GM11168 (cell line): ENCODE results near the gene IL1A.
"Not testable (repeated sequence)": the region's sequence is repeated elsewhere in the genome, so short reads cannot be mapped to it uniquely, and the experiment has no call there.

Source experiments
- in situ Hi-C: fragments of 300-500 bp; cut with MboI; formaldehyde crosslinking; loops from one replicate; pipeline ENCODE4 v1.12.0; 2022; ENCODE audit warnings: low sequenced_read_pairs; ENCODE audit not compliant: unreplicated experiment

IL1A gene

DNA sequence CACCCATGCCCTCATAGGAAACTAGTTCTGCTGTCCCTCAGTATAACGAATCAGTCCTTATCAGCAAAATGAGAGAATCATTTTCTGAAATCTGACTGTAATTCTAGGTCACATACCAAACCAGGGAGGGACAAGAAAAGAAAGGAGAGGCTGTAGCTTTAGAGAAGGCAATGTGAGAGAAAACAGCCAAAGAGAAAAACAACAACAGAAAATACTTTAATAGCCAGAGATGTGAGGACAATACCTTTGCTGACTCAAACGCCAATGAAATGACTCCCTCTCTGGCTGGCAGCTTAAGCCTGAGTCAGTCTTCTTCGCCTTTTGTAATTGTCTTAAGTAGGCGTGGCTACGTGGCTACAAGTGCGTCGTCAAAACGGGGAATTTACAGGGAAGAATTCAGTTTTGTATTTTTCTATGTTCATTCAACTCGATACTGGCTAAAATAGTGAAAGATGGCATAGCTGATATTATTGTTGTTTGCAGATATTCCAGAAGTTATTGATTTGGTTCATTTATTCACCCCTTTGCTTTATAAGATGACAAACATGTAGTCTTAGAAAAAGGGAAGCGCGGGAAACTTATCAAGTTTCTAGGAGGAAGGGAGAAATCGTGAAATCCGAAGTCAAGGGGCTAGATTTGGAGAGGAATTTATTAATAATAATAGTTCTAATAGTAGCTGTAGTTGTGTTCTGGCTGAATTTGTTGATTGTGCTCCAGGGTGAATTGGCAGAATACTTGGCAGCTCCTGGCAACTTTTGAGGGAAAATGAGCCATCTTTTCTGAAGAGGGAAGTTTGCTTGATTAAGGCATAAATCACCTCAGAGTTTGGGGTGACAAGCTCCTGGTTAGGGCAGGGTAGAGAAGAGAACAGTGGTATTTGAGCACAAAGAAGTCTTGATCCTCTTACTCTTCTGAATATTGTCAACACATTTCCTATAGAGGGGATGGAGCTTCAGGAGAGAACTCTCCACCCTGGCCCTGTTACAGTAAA, at the start of gene IL1A:
IL1A (minus strand) TSS at position 295 of the 991 bp plus-strand sequence. CDS start 723 bp downstream, outside the sequence.
- in situ Hi-C loops = no loop called here

DNA sequence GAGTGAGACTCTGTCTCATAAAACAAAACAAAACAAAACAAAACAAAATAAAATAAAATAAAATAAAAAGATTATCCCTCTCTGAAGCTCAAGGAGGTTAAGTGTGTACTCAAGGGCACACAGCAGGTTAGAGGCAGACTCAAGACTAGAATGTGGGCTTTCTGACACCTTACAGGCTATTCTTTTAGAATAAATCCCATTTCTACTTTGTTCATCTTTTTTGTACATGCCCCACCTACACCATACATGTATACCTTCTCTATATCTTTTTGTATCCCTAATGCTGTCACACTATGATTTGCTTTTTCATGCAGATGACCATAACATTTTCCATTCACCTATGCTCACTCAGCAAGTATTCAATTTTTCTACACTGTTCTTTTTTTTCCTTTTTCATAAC, 49.7 kb upstream of the IL1A start:
- in situ Hi-C loops = no loop called here

- in situ Hi-C loops = not testable (repeated sequence)
These were observed 49.3 kb upstream of the IL1A start for GRCh38 chr2:112833639-112833931.

DNA sequence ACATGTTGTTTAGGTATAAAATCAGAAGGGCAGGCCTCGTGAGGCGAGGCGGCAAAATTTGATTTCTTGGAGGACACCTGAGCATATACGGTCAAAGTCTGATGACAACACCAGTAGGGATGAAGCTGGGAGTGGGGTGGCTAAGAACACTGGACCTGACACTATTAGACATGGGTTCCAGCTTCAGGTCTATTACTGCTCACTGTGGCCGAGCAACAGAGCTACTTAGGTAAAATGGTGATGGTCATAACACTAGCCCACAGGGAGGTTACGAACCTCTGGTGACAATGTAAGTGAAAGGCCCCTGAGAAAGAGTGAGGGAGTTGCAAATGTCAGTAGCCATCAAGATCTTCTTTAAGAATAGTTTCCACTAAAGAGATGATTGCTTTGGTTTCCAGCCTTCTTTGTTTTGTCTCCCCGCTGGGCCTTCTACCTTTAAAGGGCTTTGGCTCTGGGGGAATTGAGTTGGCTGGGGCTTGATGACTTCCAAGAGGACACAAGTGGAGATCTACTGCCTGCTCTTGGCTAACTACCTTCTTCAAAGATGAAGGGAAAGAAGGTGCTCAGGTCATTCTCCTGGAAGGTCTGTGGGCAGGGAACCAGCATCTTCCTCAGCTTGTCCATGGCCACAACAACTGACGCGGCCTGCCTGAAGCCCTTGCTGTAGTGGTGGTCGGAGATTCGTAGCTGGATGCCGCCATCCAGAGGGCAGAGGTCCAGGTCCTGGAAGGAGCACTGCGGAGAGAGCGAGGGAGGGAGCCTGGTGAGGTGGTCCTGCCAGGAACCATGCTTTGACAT, 48.7 kb upstream of the IL1A start:
- in situ Hi-C loops = no loop called here

DNA sequence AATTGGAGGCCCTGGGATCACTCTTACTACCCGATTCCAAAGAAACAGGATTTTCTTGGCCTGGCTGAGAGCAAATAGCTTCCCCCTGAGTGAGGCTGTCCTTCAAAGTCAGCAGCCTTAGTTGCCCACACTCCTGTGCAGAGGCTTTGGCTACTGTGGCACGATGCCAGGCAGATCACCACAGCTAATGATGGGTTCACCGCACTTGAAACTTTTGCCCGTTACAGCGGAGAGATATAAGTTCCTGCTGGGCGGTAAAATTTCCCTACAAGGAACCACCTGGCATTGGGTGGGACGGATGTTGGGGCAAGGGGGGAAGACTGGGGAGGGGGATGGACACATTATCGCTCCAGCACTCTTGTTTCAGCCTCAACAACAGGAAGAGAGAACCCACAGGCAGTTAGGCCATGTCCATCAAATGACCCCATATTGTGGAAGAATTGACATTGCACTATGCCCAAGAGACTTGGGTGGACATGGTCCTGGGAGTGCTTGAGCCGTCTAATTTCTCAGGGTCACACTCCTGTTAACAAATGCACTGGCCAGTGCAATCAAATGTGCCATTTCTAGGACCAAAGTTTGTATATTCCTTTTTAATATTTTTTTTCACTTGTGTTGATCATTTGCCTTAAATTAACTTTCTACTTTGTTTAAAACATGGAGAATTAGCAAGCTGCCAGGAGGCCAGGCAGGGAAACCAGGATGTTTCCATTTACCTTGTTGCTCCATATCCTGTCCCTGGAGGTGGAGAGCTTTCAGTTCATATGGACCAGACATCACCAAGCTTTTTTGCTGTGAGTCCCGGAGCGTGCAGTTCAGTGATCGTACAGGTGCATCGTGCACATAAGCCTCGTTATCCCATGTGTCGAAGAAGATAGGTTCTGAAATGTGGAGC, 47.9 kb upstream of the IL1A start:
- in situ Hi-C loops = no loop called here

DNA sequence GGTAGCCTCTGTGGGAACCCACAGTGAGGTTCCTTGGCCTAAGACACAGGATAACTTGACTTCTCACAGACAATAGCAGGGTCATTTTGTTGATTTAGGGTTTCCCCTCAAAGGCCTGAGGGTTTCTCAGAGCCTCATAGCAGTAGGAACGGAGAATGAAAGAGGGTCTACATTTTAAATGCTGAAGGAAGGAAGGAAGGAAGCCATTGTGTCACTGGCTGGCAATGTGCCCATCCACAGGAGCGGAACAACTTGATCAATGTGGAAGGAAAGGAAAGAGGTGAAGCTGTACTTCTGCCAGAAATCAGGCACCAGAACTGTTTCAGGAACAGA, 47.2 kb upstream of the IL1A start:
- in situ Hi-C loops = no loop called here

GRCh38 chr2:112830682-112831512, 46.6 kb upstream of the IL1A start:
- in situ Hi-C loops = no loop called here

GRCh38 chr2:112829961-112830681, 45.8 kb upstream of the IL1A start:
- in situ Hi-C loops = no loop called here

- in situ Hi-C loops = no loop called here
These were observed 45.0 kb upstream of the IL1A start for GRCh38 chr2:112829101-112829960.

DNA sequence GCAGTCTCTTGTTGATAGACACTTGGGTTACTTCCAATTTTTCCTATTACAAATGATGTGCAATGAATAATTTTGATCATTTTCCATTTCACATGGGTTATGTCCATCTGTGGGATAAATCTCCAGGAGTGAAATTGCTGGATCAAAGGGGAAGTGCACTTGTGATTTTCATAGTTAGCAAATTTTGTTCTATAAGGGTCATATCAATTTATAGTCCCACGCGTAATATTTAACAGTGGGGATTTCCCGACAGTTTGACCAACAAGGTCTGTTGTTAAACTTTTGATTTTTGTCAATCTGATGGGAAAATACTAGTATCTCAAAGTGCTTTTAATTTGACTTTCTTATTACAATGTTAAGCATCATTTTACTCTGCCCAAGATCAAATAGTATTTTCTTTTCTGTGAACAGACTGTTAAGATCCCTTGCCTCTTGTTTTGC, 44.0 kb upstream of the IL1A start:
- in situ Hi-C loops = no loop called here

- in situ Hi-C loops = no loop called here
These were observed 43.4 kb upstream of the IL1A start for GRCh38 chr2:112827604-112828185.

- in situ Hi-C loops = no loop called here
These were observed 42.7 kb upstream of the IL1A start for GRCh38 chr2:112827009-112827408.

DNA sequence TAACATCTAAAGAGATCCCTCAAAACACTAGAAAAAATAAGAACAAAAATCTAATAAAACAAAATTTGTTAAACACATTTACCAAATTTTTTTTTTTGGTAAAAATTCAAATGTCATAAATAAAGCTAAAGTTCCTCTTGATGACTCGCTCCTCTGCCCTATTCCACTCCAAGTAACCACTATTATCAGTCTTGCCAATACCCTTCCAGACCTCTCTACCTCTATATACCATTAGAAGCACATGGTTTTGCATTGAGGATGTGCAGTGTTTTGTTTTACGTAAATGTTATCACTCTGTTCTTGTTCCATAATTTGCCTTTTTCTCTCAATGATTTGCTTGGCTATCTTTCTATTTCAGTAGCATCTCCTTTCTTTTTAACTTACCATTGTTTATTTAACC, 41.4 kb upstream of the IL1A start:
- in situ Hi-C loops = no loop called here

GRCh38 chr2:112824694-112825085, 40.4 kb upstream of the IL1A start:
- in situ Hi-C loops = no loop called here

DNA sequence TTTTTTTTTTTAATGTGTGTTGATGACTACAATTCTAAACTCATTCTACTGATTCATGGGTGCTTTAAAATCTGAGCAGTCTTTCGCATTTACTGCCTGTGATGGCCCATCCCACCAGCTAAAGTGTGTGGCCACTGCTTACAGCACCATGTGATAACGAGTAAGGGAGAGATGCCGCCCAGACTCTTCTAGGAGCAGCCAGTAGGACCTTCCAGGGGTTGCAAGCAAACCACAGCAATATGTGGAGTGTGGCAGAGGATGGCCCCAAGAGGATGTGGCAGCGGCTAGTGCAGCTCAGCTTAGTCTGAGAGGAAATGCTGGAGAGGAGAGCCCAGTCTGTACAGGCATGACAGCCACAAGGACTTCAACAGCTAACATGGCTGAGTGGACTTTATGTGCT, 37.4 kb upstream of the IL1A start:
- in situ Hi-C loops = no loop called here

GRCh38 chr2:112821142-112821541, 36.8 kb upstream of the IL1A start:
- in situ Hi-C loops = no loop called here

DNA sequence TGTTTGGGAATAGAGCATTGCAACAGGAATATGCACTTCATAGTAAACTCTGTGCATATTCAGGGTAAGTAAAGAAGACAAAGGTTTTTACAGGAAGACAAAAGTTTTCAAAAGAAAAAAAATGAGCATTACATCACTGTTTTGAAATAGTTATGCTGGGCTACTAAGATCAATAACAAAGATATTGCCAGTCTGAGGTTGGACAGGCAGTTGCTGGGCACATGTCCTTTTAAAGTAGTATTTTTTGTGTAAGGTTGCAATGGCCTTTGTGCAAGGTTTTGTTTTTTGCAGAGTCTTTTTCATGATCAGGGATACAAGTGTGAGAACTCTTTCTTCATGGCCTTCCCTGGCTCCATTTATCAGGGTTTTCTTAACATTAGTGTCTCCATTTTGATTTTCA, 36.0 kb upstream of the IL1A start:
- in situ Hi-C loops = no loop called here

GRCh38 chr2:112819081-112819480, 34.8 kb upstream of the IL1A start:
- in situ Hi-C loops = no loop called here
